HG03558 (cell line): ENCODE measurements around the gene INMT.
"Not testable (repeated sequence)": the region's sequence is repeated elsewhere in the genome, so short reads cannot be mapped to it uniquely, and the experiment has no call there.

ENCODE experiments used
- ATAC-seq: cut with Tn5 transposase; IDR thresholded peaks from one replicate; pipeline ENCODE4 v1.9.1; 2021; ENCODE audit warnings: moderate number of reproducible peaks; ENCODE audit not compliant: unreplicated experiment; ENCODE audit errors: extremely low read depth

The INMT gene

DNA sequence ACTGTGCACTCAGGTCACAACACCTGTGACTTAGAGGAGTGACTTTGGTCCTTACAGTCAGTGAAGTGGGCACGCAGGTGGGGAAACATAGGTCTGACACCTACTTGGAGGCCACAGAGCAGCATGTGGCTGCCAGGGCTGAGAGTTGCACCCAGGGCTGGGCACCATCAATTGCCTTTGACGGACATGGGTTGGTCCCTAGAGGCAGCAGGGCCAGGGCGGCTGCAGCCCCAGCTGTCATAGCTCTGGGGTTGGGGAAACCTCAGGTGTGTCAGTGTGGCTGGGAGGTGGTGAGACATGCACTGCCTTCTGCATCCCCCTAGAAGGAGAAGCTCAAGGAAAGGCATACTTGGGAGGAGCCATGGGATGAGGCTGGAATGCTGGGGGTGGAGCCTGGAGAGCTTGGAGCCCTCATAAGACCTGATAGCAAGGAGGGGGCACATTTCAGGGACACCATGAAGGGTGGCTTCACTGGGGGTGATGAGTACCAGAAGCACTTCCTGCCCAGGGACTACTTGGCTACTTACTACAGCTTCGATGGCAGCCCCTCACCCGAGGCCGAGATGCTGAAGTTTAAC is at the start of gene INMT:
INMT (plus strand) TSS at position 440 of the 578 bp plus-strand sequence; CDS start at position 456, 16 bp downstream.
- no peak for ATAC-seq

DNA sequence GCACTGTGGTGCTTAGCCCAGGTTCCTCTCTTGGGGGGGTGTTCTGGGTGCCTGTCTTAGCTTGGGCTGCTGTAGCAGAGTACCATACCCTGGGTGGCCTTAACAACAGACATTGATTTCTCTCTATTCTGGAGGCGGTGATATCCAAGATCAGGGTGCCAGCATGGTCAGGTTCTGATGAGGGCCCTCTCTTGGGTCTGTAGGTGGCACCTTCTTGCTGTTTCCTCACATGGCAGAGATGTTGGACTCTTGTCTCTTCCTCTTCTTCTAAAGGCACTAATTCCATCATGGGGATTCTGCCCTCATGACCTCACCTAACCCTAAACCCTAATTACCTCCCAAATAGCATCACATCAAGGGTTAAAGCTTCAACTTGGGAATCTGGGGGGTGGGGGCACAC is 49.7 kb upstream of the INMT start:
- no peak for ATAC-seq

DNA sequence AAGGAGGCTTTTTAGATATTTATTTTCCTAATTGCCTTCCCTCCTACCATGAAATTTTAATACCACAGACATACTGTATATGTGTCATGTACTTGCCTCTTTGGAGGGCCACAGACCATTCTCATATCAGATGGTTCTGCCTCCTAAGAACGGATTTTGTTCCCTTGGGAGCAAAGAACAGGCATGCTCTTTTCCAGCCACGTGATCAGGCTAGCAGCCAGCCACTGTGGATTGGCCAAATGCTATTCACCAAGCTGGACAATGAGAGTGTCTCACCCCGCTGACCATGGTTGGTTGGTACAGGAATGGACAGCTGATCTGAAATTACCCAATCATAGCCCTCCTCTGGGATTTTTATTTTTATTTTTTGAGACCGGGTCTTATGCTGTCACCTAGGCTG is 48.2 kb upstream of the INMT start:
- ATAC-seq, result no peak

GRCh38 chr7:30705008-30705407 is 46.9 kb upstream of the INMT start:
- ATAC-seq, result no peak

- no peak for ATAC-seq
These were observed 46.3 kb upstream of the INMT start for GRCh38 chr7:30705596-30705995.

GRCh38 chr7:30706316-30706715 is 45.6 kb upstream of the INMT start:
- ATAC-seq, result no peak

GRCh38 chr7:30706908-30707307 is 45.0 kb upstream of the INMT start:
- ATAC-seq, result no peak

DNA sequence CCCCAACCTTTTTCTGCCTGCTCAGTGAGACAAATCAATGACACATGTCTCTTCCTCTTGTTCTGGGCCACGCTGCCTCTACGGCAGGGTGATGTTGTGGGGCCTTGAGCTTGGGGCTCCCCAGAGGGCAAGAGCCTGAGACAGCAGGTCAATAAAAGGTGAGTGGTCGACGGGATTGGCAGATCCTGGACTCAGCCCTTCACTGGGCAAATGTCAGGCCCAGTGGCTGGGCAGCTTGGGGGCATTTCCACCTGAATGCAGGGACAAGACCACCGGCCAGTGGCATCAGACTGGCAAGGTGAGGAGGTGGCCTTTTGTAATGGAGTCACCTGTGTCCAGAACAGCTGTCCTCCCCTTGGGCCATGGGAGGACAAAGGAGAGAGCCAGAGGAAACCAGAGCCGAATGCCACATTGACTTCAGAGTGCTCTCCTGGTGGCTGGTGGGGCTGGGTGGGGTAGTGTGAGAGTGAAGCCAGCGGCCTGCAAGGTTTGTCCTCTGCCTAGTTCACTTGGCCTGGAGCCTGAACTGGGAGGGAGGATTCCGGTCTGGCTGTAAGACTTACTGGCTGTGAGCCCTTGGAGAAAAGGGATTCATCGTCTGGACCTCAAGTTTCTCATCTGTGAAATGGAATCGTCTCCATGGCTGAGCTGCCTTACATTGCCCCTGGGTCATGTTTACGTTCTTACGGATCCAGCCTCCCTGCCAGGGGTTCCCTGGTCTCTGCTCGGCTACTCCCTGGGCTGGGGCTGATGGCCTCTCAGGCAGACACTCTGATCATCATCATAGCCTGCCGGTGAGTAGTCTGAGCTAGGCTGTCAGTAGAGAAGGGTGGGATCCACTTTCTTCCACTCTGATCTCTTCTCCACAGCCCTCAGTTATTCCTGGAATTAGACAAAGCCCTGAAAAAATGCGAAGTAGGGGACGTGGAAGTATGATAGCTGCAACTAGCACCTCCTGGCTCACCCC is 44.3 kb upstream of the INMT start:
- no peak for ATAC-seq

GRCh38 chr7:30708412-30708811 is 43.5 kb upstream of the INMT start:
- ATAC-seq, result no peak

DNA sequence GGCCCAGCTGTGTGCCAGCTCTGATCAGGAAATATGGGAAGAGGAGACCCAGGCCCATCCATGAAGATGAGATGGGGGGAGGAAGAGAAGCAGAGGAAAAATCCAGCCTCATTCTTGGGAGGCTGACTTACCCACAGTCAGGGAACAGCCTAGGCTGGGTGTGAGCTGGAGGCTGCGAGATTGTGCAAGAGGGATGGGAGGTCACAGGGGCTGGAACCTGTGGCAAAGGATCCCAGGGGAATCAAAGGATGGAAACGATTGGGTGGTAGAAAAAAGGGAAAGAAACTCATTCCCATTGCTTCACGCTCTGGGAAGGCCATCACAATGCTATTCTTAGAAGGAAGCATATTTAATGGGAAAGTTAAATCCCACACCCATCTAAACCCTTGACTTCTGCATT is 43.0 kb upstream of the INMT start:
- no peak for ATAC-seq

DNA sequence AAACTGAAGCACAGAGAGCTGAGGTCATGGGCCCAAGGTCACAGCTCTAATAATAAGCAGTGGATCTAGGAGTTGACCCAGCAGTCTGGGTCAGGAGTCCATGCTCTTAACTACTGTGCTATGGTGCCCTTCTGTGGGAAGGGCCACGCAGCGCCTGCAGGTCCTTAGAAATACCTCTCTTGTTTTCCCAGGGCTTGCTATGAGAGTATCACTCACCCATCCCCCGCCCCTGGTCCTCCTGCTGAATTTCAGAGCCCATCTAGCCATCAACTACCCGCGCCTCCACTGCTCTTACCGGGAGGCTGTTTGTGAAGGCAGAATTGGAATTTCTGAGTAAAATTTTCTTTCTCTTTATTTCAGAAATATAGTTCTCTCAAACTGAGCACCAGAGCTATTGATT is 42.4 kb upstream of the INMT start:
- no peak for ATAC-seq

GRCh38 chr7:30710669-30711068 is 41.3 kb upstream of the INMT start:
- ATAC-seq, result no peak

DNA sequence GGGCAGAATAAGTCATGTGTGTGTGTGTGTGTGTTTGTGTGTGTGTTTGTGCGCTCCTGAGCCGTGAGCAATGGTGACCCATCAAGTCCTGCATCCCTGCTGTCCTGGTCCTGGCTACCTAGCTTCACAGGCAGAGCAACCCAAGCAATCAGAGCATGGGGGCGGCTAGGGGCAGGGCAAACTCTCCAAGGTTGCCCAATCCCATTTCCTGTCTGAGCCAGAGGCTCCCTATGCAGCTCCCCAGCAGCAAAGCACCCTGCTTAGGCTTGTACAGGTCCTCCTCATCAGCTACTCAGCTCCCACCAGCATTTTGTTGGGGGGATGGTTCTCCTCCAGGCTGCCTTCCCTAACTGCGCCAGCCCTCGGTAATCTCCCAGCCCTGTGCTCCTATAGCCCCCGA is 38.5 kb upstream of the INMT start:
- ATAC-seq, result no peak

GRCh38 chr7:30714129-30714528 is 37.8 kb upstream of the INMT start:
- ATAC-seq, result no peak

- ATAC-seq, result no peak
These were observed 34.8 kb upstream of the INMT start for GRCh38 chr7:30717181-30717580.

- ATAC-seq, result not testable (repeated sequence)
These were observed 32.5 kb upstream of the INMT start for GRCh38 chr7:30719434-30719833.

- ATAC-seq, result no peak
These were observed 30.7 kb upstream of the INMT start for GRCh38 chr7:30721211-30721610.

DNA sequence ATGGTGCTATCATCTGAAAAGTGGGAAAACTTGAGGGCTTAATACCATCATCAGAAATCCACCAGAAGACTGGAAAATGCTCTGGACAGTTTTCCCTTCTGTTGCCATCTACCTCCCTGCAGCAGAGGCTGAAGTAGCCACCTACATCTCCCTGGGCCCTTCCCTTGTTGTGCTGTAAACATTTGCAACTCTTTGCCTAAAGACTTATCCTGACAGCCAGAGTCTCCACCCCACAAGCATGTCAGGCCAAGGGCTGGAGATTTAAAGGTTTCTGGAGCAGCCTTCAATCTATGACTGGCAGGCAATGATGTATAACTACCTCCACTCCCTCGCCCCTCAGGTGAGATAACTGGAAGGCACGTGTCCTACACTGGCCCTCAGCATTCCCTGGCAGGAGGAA is 29.7 kb upstream of the INMT start:
- no peak for ATAC-seq

GRCh38 chr7:30722671-30723070 is 29.3 kb upstream of the INMT start:
- no peak for ATAC-seq

DNA sequence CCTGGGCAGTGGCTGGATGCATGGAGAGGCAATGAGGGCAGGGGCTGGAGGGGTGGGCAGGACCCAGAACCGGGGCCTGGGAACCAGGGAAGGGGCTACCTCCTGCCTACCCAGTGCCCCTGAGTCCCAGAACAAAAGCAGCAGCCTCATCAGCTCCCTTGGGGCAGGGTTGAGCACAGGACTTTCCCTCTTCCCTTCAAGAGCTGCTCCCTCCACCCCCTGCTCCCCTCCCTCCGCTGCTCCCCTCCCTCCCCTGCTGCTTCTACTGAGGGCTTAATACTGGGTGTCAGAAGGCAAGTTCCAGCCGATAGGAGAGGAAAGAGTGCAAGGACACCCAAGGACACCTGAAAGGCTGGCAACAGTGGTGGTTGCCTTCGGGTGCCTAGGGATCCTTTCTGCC is 28.2 kb upstream of the INMT start:
- ATAC-seq, result no peak

GRCh38 chr7:30726296-30727006 is 25.5 kb upstream of the INMT start:
- ATAC-seq, result no peak
